CD4-positive, alpha-beta T cell (primary cell): Measurements from ENCODE around the gene ARHGAP27. TPM values are rescaled to one million over a fixed set of nuclear protein-coding genes. Genes with fewer than 3 reads are reported as not detected.

ENCODE experiments used
- ATAC-seq: fragments of 200-7000 bp; cut with Tn5 transposase; one replicate; pipeline ENCODE4 v1.10.0; 2022; ENCODE audit warnings: mild to moderate bottlenecking; ENCODE audit not compliant: poor library complexity
- CTCF ChIA-PET: fragments of 350-600 bp; sonication (Branson Sonifier 250); formaldehyde crosslinking; loops from one replicate; lab custom pipeline; 2021; ENCODE audit warnings: antibody characterized with exemption, inconsistent platforms; lab: Charles Lee
- POLR2A ChIA-PET: fragments of 350-600 bp; sonication (Branson Sonifier 250); formaldehyde crosslinking; loops from one replicate; lab custom pipeline; 2021; ENCODE audit warnings: antibody characterized with exemption, inconsistent platforms; lab: Charles Lee
- DNase-seq, 14 experiments: peaks; one replicate each; pipeline ENCODE4 v3.0.0-alpha.2; 2013 to 2020; ENCODE audit warnings: mixed read lengths in 2 of 14
- H3K27ac ChIP-seq, 2 donors: one replicate each; pipeline versions ENCODE4 v1.5.1 to v1.7.0; 2013; ENCODE audit warnings: low read length in 2 of 2, low read depth in 1 of 2, mild to moderate bottlenecking in 1 of 2
- H3K27me3 ChIP-seq, 2 experiments: 1 replicate in 1 of 2; 2 replicates in 1 of 2; pipeline versions ENCODE4 v1.6.1 to v1.7.0; 2013; ENCODE audit warnings: low read length in 2 of 2, control low read depth in 1 of 2, mild to moderate bottlenecking in 1 of 2, moderate library complexity in 1 of 2; ENCODE audit not compliant: insufficient read depth in 2 of 2, control insufficient read depth in 1 of 2
- H3K36me3 ChIP-seq: one replicate; pipeline ENCODE4 v1.6.1; 2013; ENCODE audit warnings: low read length, control low read depth; ENCODE audit not compliant: insufficient read depth
- H3K4me1 ChIP-seq: one replicate; pipeline ENCODE4 v1.6.1; 2013; ENCODE audit warnings: low read length, control low read depth; ENCODE audit not compliant: insufficient read depth
- H3K4me3 ChIP-seq: one replicate; pipeline ENCODE4 v1.5.1; 2013; ENCODE audit warnings: mild to moderate bottlenecking, low read length, moderate library complexity
- H3K9me3 ChIP-seq, 2 experiments: 1 replicate in 1 of 2; 2 replicates in 1 of 2; pipeline versions ENCODE4 v1.6.1 to v1.7.0; 2013; ENCODE audit warnings: low read length in 2 of 2, mild to moderate bottlenecking in 2 of 2, control low read depth in 1 of 2, moderate library complexity in 1 of 2; ENCODE audit not compliant: control insufficient read depth in 1 of 2, insufficient read depth in 1 of 2
- H3K27ac Mint-ChIP-seq: one replicate; pipeline ENCODE4 v1.8.0; 2020; ENCODE audit warnings: mixed read lengths
- H3K27me3 Mint-ChIP-seq: one replicate; pipeline ENCODE4 v1.8.0; 2021; ENCODE audit warnings: mixed read lengths
- H3K36me3 Mint-ChIP-seq: one replicate; pipeline ENCODE4 v1.8.0; 2021; ENCODE audit warnings: low read depth, mixed read lengths
- H3K4me1 Mint-ChIP-seq: one replicate; pipeline ENCODE4 v1.8.0; 2021; ENCODE audit warnings: low read depth, mixed read lengths
- H3K4me3 Mint-ChIP-seq: one replicate; pipeline ENCODE4 v1.8.0; 2020; ENCODE audit warnings: mild to moderate bottlenecking, mixed read lengths
- H3K9me3 Mint-ChIP-seq: one replicate; pipeline ENCODE4 v1.8.0; 2020; ENCODE audit warnings: mixed read lengths
- CTCF ChIP-seq: fragments of 200-600 bp; IDR thresholded peaks from one replicate; pipeline ENCODE4 v1.8.0; 2022; ENCODE audit warnings: antibody characterized with exemption, mild to moderate bottlenecking
- intact Hi-C, 2 experiments: fragments of 100-400 bp; cut with DNase I in 1 of 2; cut with micrococcal nuclease in 1 of 2; formaldehyde crosslinking; loops; one replicate each; pipeline versions ENCODE4 v1.15.1 to v1.9.0; 2023 to 2025; cut with DNase I, micrococcal nuclease
- total RNA-seq, 174 experiments: library from RNA in 2 of 174; stranded (reverse) in 2 of 174; gene quantifications; one replicate each; pipeline ENCODE4 v1.2.3 and lab custom pipeline; 2021 to 2026

ARHGAP27 gene
- total RNA-seq, 2 experiments from 2014 or later, result 33.3 to 35.2 TPM

- peak overlapping the region; percentile 99 for H3K27ac Mint-ChIP-seq
- Histone ChIP-seq H3K4me3 (peak overlapping the region; percentile 86), H3K36me3 (peaks cover 34% of the 10 kb centered on the region), H3K4me1 (peaks cover 76% of the 10 kb centered on the region), H3K27me3 (no peaks in the 10 kb centered on the region), H3K9me3 (no peaks in the 10 kb centered on the region), H3K27ac (peak overlapping the region; percentile 8 to 83)
- no peak for ATAC-seq
- ChIA-PET CTCF (interaction anchor here (1.3 to 1.5 kb wide), 3 partner anchors 20 to 132 kb away, joined by 3 to 6 read pairs (median 5); no protein-coding TSS in a partner anchor), POLR2A (interaction anchor here (0.6 to 2.2 kb wide), 5 partner anchors 97 to 260 kb away, joined by 3 to 10 read pairs (median 7); partner anchors contain the start of gene HEXIM1)
- H3K27me3 Mint-ChIP-seq, result no peaks in the 10 kb centered on the region
- H3K4me1 Mint-ChIP-seq, result peaks cover 60% of the 10 kb centered on the region
- peaks cover 53% of the 10 kb centered on the region for H3K36me3 Mint-ChIP-seq
- no peak for TF ChIP-seq CTCF
- DNase-seq, result peak in 1 of 14 experiments; percentile 18
- no peaks in the 10 kb centered on the region for H3K9me3 Mint-ChIP-seq
- intact Hi-C loops, result no loop called here
- H3K4me3 Mint-ChIP-seq, result peak overlapping the region; percentile 100
Measured at GRCh38 chr17:45408611-45409421, 23.9 kb downstream of the ARHGAP27 start.

GRCh38 chr17:45406107-45406506, 26.6 kb downstream of the ARHGAP27 start:
- peaks cover 61% of the 10 kb centered on the region for H3K36me3 ChIP-seq
- CTCF ChIA-PET, result interaction anchor here (1.5 kb wide), 1 partner anchor 129 kb away, joined by 3 read pairs; no protein-coding TSS in a partner anchor
- TF ChIP-seq CTCF, result no peak
- ATAC-seq (no peak), DNase-seq (no peak)
- POLR2A ChIA-PET, result no interaction called here
- intact Hi-C loops, result no loop called here
- H3K36me3 Mint-ChIP-seq, result peaks cover 80% of the 10 kb centered on the region
- no peaks in the 10 kb centered on the region for H3K9me3 Mint-ChIP-seq
- H3K27ac ChIP-seq, result no peak overlapping the region
- no peak overlapping the region for H3K4me3 Mint-ChIP-seq
- peaks cover 60% of the 10 kb centered on the region for H3K4me1 ChIP-seq
- H3K4me3 ChIP-seq, result no peak overlapping the region
- no peaks in the 10 kb centered on the region for H3K27me3 Mint-ChIP-seq
- peaks cover 48% of the 10 kb centered on the region for H3K4me1 Mint-ChIP-seq
- H3K27ac Mint-ChIP-seq, result no peak overlapping the region
- H3K27me3 ChIP-seq, result no peaks in the 10 kb centered on the region
- H3K9me3 ChIP-seq, result no peaks in the 10 kb centered on the region

GRCh38 chr17:45405250-45406086, 27.2 kb downstream of the ARHGAP27 start:
- no peak overlapping the region for H3K27ac Mint-ChIP-seq
- H3K9me3 ChIP-seq, result no peaks in the 10 kb centered on the region
- peaks cover 43% of the 10 kb centered on the region for H3K4me1 Mint-ChIP-seq
- H3K4me3 ChIP-seq, result no peak overlapping the region
- peaks cover 85% of the 10 kb centered on the region for H3K36me3 Mint-ChIP-seq
- POLR2A ChIA-PET, result interaction anchor here (0.7 kb wide), 1 partner anchor 777 kb away, joined by 3 read pairs; no protein-coding TSS in a partner anchor
- no peak for TF ChIP-seq CTCF
- no peaks in the 10 kb centered on the region for H3K27me3 ChIP-seq
- H3K36me3 ChIP-seq, result peaks cover 68% of the 10 kb centered on the region
- DNase-seq (no peak), ATAC-seq (no peak)
- peaks cover 54% of the 10 kb centered on the region for H3K4me1 ChIP-seq
- intact Hi-C loops, result no loop called here
- H3K4me3 Mint-ChIP-seq, result no peak overlapping the region
- H3K27ac ChIP-seq, result no peak overlapping the region
- H3K27me3 Mint-ChIP-seq, result no peaks in the 10 kb centered on the region
- CTCF ChIA-PET, result interaction anchor here (1.5 kb wide), 1 partner anchor 128 kb away, joined by 3 read pairs; no protein-coding TSS in a partner anchor
- H3K9me3 Mint-ChIP-seq, result no peaks in the 10 kb centered on the region
